ENCODE measurements around the gene CFAP46. TPM values are rescaled to one million over a fixed set of nuclear protein-coding genes. Genes with fewer than 3 reads are reported as not detected.

The CFAP46 gene
- total and polyA plus RNA-seq, 2 of the 8 experiments (the other 6 are each of a cell fraction or from before 2014, with no cell fraction given): 2.6 to 4.8 TPM

- no peak for TF ChIP-seq PHF8 (conservative IDR thresholded peaks at IDR 0.05; ENCODE audit: low read depth, low read length)
- TF ChIP-seq CREB1 (IDR thresholded peaks at IDR 0.05): no peak
- TF ChIP-seq HDAC6 (IDR thresholded peaks at IDR 0.05; ENCODE audit: low read depth, low read length): no peak
- no peak for TF ChIP-seq E2F6 (IDR thresholded peaks at IDR 0.05)
- TF ChIP-seq YY1 (IDR thresholded peaks at IDR 0.05; ENCODE audit: low read depth, low read length): 0 out of 2 replicates have a peak, but pooled peaks have one; percentile 57
- peak in 1 of 2 experiments; percentile 37; a peak in 1 of 3 replicates for TF ChIP-seq POLR2A (IDR thresholded peaks at IDR 0.05; ENCODE audit: control extremely low read depth in 1 of 2, low read depth in 2 of 2, low read length in 2 of 2)
- TF ChIP-seq EP300 (IDR thresholded peaks at IDR 0.05; ENCODE audit: borderline replicate concordance in 1 of 2, low read depth in 2 of 2, low read length in 2 of 2): no peak
- TF ChIP-seq ASH2L (IDR thresholded peaks at IDR 0.05; ENCODE audit: low read length): peak; percentile 32
- TF ChIP-seq TBP (IDR thresholded peaks at IDR 0.05; ENCODE audit: low read depth, low read length): no peak
- no peak; the same call in 1 of the 2 replicates for TF ChIP-seq RBBP5 (IDR thresholded peaks at IDR 0.05; ENCODE audit: borderline replicate concordance, low read depth, low read length)
- no peak for TF ChIP-seq NRF1 (IDR thresholded peaks at IDR 0.05; ENCODE audit: low read depth, low read length)
- no peak for TF ChIP-seq RAD21 (IDR thresholded peaks at IDR 0.05 in 1 of 2, conservative IDR thresholded peaks at IDR 0.05 in 1 of 2; ENCODE audit: low read depth in 2 of 2, low read length in 2 of 2)
These were observed 19.6 kb upstream of the CFAP46 start (continued) for GRCh38 chr10:132961787-132962622.
